T-helper 2 cell treated with Interferon-gamma antibody and Interleukin-4, amounts not matched to agents 5 μg/mL and 100 μg/mL, for 36 hours (primary cell): ENCODE measurements around the gene HEG1.

Experiments
- DNase-seq: peaks from one replicate; pipeline ENCODE4 v3.0.0; 2021; ENCODE audit warnings: low spot score
- H3K27ac Mint-ChIP-seq: one replicate; pipeline ENCODE4 v1.8.0; 2021; ENCODE audit warnings: mild to moderate bottlenecking, mixed read lengths
- H3K27me3 Mint-ChIP-seq: one replicate; pipeline ENCODE4 v1.8.0; 2021; ENCODE audit warnings: low read depth, mixed read lengths
- H3K36me3 Mint-ChIP-seq: one replicate; pipeline ENCODE4 v1.8.0; 2021; ENCODE audit warnings: low read depth, mixed read lengths
- H3K4me1 Mint-ChIP-seq: one replicate; pipeline ENCODE4 v1.8.0; 2021; ENCODE audit warnings: low read depth, mixed read lengths
- H3K4me3 Mint-ChIP-seq: one replicate; pipeline ENCODE4 v1.8.0; 2022; ENCODE audit warnings: mild to moderate bottlenecking, moderate library complexity, mixed read lengths
- H3K9me3 Mint-ChIP-seq: one replicate; pipeline ENCODE4 v1.8.0; 2021; ENCODE audit warnings: mixed read lengths

HEG1 gene

DNA sequence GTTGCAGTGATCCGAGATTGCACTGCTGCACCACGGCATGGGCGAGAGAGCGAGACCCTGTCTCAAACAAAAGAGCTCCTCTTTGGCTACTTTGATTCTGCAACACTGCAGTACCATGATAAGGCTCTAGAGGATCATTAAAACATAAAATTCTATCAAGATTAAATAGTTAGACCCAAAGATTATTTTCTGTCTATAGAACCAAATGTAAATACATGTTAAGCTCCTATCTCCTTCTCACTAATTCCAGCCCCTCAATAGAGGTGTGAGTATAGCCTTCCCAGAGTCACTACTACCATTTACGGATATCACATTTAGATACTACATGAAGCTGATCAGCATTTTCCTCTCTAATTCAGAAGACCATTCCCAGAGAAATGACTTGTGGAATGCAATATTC is 116.9 kb downstream of the HEG1 start:
- Mint-ChIP-seq H3K9me3 (no peaks in the 10 kb centered on the region), H3K4me3 (no peak overlapping the region), H3K4me1 (no peaks in the 10 kb centered on the region), H3K27ac (no peak overlapping the region), H3K36me3 (no peaks in the 10 kb centered on the region), H3K27me3 (peaks cover 20% of the 10 kb centered on the region)
- DNase-seq: no peak

DNA sequence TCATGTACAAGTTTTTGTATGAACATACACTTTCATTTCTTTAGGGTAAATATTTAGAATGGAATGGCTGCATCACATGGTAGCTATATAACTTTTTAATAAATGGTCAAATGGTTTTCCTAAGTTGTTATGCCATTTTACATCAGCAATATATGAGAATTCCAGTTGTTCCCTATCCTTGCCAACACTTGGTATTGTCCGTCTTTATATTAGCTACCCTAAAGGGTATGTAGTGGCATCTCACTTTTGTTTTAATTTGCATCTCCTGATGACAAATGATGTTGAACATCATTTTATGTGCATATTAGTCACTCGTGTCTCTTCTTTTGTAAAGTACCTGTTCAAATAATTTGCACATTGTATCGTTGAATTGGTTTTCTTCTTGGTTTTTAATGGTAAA is 118.7 kb downstream of the HEG1 start:
- Mint-ChIP-seq H3K27me3 (peaks cover 31% of the 10 kb centered on the region), H3K4me3 (no peak overlapping the region), H3K9me3 (no peaks in the 10 kb centered on the region), H3K36me3 (no peaks in the 10 kb centered on the region), H3K27ac (no peak overlapping the region), H3K4me1 (no peaks in the 10 kb centered on the region)
- DNase-seq: no peak

DNA sequence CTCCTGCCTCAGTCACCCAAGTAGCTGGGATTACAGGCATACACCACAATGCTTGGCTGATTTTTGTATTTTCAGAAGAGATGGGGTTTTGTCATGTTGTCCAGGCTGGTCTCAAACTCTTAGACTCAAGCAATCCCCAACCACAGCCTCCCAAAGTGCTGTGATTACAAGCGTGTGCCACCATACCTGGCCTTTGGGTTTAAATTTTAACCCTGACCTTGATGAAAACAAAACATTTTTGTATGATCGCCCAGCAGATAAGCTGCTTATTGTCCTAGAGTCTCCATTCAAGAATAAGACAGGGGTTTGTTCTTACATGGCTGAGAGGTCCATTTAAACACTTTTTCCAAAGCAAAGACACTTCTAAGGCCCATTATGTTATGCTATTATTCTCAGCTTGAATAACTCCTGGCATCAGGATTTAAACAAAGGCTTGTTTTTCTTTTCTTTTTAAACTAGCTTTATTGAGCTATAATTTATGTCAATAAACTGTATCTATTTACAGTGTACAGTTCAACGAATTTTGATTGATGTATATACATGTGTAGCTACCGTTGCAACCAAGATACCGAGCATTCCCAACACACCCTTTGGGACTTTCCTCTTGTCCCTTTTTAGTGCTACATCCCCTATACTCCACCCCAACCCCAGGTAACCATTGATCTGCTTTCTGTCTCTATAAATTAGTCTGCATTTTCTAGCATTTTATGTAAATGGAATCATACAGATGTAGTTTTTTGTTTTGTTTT is 119.8 kb downstream of the HEG1 start:
- no peak overlapping the region for H3K27ac Mint-ChIP-seq

DNA sequence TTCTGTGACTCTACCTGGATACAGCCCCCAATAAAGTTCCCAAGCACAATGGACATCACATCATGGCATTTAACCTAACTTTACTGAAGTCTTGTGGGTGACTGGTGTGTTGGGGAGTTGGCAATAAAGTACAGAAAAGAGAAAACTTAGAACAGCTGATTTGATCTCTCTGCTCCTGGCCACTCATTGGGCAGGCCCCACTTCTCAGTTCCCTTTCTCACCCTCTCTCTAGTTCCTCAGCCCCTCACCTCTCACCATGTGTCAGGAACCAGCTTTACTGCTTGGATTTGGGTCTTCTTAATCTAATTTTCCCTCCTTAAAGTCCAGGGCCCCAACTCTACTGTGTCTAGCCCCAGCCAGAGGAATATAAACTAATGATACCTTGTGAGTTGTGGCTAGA is 120.5 kb downstream of the HEG1 start:
- no peaks in the 10 kb centered on the region for H3K9me3 Mint-ChIP-seq

More for the DNA sequence above, 119.8 kb downstream of the HEG1 start:
- Mint-ChIP-seq H3K27me3 (peaks cover 31% of the 10 kb centered on the region), H3K4me1 (no peaks in the 10 kb centered on the region), H3K9me3 (no peaks in the 10 kb centered on the region), H3K4me3 (no peak overlapping the region), H3K36me3 (no peaks in the 10 kb centered on the region)
- DNase-seq: no peak

DNA sequence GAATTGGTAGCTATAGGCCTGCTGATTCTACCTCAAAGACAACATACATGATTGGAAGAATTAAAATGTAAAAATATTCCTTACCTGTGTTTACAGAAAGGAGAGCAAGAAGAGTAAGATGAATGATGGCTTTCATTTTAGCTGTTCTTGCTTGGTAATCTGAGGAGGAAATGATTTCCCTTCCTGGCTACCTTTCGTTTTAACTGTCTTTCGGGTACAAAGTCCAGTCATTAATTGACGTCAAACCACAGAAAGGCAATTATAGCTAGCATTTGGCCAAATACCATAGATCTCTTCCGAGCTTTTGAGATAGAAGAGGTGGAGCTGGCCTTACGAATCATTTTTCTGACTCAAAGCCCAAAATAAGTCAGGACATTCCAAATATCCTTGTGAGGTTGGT is 121.2 kb downstream of the HEG1 start, which contains the start of gene MUC13:
TSS of gene MUC13 (minus strand) at position 175 of the 400 bp plus-strand sequence. CDS start at position 136, 39 bp downstream.
- H3K4me1 Mint-ChIP-seq: no peaks in the 10 kb centered on the region

More for the DNA sequence above, 120.5 kb downstream of the HEG1 start:
- H3K4me1 Mint-ChIP-seq: no peaks in the 10 kb centered on the region
- no peak overlapping the region for H3K4me3 Mint-ChIP-seq
- peaks cover 36% of the 10 kb centered on the region for H3K27me3 Mint-ChIP-seq
- no peak overlapping the region for H3K27ac Mint-ChIP-seq
- no peaks in the 10 kb centered on the region for H3K36me3 Mint-ChIP-seq
- no peak for DNase-seq

DNA sequence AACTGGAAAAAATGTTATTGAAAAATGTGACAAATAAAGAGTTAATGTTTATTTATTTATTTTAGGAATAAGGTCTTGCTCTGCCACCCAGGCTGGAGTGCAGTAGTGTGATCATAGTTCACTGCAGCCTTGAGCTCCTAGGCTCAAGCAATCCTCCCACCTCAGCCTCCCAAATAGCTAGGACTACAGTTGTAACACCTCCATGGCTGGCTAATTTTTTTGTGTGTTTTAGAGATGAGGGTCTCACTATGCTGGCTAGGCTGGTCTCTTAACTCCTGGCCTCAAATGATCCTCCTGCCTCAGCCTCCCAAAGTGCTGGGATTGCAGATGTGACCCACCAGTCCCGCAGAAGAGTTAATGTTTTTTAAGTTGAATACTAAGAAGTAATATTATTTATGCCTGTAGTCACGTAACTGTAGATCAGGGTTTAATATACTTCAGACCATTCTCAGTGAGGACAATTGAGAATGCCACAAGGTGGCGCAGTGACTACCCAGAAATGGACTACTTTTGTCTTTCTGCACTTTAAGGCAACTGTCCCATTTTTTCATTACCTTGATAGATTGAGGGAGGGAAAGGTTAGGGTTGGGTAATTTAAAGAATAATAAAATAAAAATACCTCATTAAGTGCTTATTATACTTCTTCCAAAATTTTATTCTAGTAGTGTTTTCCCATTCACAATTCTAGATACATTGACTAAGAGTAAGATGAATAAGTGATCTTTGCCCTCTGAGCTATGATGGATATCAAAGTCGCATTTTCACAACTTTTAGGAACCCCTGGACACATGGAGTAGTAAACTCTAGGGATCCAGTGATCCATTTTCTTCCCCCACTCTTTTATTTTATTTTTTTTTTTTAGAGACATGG is 127.2 kb downstream of the HEG1 start:
- no peaks in the 10 kb centered on the region for H3K36me3 Mint-ChIP-seq
- no peak overlapping the region for H3K27ac Mint-ChIP-seq
- DNase-seq: peak; percentile 34
- no peak overlapping the region for H3K4me3 Mint-ChIP-seq
- peaks cover 65% of the 10 kb centered on the region for H3K27me3 Mint-ChIP-seq
- H3K9me3 Mint-ChIP-seq: no peaks in the 10 kb centered on the region
- H3K4me1 Mint-ChIP-seq: peaks cover 3% of the 10 kb centered on the region

More for the DNA sequence above, 121.2 kb downstream of the HEG1 start, which contains the start of gene MUC13:
- Mint-ChIP-seq H3K27ac (no peak within 1 kb of the TSS), H3K36me3 (no peaks in the 10 kb centered on the region), H3K9me3 (no peaks in the 10 kb centered on the region), H3K4me3 (no peak within 1 kb of the TSS), H3K27me3 (peaks cover 37% of the 10 kb centered on the region)
- DNase-seq: no peak

DNA sequence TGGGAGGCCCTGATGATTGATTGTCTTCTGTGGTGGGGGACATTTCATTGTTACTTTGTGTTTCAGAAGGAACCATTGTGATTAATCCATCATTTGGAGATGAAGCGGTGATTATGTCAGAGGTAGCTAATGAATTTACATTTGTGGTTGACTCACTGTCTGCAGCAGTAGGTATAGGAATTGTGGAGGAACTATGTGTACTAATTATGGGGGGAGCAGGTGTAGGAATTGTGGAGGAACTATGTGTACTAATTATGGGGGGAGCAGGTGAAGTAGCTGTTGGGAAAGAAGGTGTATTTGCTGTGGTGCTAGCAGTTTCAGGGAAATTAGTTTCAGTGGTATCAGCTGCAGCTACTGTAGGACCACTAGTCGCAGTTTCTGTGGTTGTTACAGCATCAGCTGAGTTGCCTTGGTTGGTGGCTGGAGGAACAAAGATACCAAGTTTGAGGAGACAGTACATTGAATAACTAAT is 128.2 kb downstream of the HEG1 start:
- Mint-ChIP-seq H3K4me3 (no peak overlapping the region), H3K9me3 (no peaks in the 10 kb centered on the region), H3K27ac (no peak overlapping the region), H3K36me3 (no peaks in the 10 kb centered on the region), H3K4me1 (peaks cover 3% of the 10 kb centered on the region), H3K27me3 (peaks cover 66% of the 10 kb centered on the region)
- no peak for DNase-seq

DNA sequence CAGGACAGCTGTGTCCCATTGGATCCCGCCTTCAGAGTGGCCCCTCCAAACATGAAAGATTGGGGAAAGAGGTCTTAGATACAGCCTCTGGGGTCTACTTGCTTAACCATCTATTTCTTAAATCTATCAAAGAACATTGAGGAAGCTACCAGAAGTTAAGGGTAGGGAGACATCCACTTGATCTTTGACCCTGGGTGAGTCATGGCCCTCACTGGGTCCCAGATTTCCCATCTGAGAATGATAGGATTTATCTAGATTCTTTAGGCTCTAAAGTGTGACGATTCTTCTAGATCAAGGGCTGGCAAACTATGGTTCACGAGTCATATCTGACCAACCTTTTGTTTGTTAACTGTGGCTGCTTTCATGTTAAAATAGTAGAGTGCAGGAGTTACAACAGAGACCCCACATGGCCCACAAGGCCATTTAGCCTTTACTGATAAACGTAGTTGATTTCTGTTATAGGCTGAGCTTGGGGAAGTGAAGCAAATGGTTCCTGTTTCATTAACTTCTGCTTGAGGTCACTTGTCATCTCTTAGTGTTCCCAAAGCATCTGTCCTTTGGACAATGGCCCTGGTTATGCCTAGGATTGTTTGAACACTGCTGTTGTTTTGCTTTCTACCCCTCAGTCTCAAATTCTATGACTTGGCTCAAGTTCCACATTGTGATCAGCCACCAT is 129.2 kb downstream of the HEG1 start:
- DNase-seq: no peak
- Mint-ChIP-seq H3K4me3 (no peak overlapping the region), H3K36me3 (no peaks in the 10 kb centered on the region), H3K4me1 (peaks cover 3% of the 10 kb centered on the region), H3K27me3 (peaks cover 66% of the 10 kb centered on the region), H3K9me3 (no peaks in the 10 kb centered on the region), H3K27ac (no peak overlapping the region)

DNA sequence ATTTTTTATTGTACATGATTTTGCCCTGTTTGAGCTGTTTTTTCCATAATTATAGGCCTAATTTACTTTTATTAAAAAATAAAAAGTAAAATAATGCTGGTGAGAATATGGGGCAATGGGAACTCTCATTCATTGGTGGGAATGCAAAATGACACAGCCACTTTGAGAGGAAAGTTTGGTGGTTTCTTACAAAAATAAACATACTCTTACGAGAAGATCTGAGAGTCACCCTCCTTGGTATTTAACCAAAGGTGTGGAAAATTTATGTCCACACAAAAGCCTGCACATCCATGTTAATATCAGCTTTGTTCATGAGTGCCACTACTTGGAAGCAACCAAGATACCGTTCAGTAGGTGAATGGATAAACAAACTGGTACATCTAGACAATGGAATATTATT is 131.1 kb downstream of the HEG1 start:
- peaks cover 58% of the 10 kb centered on the region for H3K27me3 Mint-ChIP-seq
- no peaks in the 10 kb centered on the region for H3K36me3 Mint-ChIP-seq
- no peak for DNase-seq
- H3K9me3 Mint-ChIP-seq: no peaks in the 10 kb centered on the region
- peaks cover 3% of the 10 kb centered on the region for H3K4me1 Mint-ChIP-seq
- H3K27ac Mint-ChIP-seq: no peak overlapping the region
- no peak overlapping the region for H3K4me3 Mint-ChIP-seq

DNA sequence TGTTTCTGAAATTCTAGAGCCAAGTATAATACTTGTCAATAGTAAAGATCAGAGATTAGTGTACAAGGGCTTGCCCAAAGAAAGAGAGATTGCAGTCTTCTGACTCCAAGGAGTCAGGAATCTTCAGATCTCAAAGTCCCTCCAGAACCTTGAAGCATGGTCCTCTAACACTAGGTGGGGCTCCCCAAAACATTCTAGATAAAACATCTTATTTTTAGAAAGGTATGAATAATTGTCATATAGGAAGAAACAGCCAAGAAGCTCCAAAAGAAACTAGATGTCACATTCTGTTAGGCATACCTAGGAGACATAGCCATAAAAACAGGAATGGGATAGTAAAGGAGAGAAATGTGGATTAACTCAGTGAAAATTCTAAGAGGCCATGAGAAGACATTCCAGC is 132.0 kb downstream of the HEG1 start:
- peaks cover 3% of the 10 kb centered on the region for H3K4me1 Mint-ChIP-seq
- H3K4me3 Mint-ChIP-seq: no peak overlapping the region
- no peak for DNase-seq
- H3K9me3 Mint-ChIP-seq: no peaks in the 10 kb centered on the region
- no peaks in the 10 kb centered on the region for H3K36me3 Mint-ChIP-seq
- H3K27ac Mint-ChIP-seq: no peak overlapping the region
- peaks cover 52% of the 10 kb centered on the region for H3K27me3 Mint-ChIP-seq

DNA sequence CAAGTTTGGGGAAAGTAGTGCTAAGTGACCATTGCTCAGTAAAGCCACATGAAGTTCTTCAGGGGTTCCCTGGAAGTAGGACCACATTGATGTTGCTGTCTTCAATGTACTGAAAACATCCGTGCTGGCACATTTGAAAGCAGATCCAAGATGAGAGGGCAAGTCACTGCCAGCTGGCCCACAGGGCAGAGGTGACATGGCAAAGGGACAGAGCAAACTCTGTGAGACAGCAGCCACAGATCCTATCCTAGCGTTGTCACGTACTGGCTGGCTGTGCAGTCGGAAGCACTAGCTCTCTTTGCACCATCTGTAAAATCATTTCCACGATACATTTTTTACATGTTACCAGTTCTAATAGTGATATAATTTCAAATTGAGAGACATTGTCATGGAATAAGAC is 135.1 kb downstream of the HEG1 start:
- H3K4me1 Mint-ChIP-seq: no peaks in the 10 kb centered on the region
- DNase-seq: no peak
- no peak overlapping the region for H3K4me3 Mint-ChIP-seq
- H3K9me3 Mint-ChIP-seq: no peaks in the 10 kb centered on the region
- H3K36me3 Mint-ChIP-seq: no peaks in the 10 kb centered on the region
- no peak overlapping the region for H3K27ac Mint-ChIP-seq
- H3K27me3 Mint-ChIP-seq: peaks cover 32% of the 10 kb centered on the region

DNA sequence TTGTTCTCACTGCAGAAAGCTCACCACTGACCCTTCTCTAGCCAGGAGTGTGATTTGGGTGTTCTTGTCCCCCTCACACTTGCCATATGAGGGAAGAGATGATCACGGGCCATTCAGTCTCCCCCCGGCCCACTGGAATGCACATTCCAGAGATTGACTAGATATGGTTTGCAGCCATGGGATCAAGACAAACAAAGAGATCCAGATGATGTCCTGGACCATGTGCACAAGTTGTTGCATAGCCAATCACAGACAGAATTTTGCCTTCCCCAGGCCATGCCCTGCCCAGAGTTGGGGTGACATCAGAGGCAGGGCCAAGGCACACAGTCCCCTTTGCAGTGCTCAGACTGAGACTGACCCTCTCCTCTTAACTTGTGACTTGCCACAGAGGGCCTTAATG is 136.0 kb downstream of the HEG1 start:
- no peak overlapping the region for H3K4me3 Mint-ChIP-seq

DNA sequence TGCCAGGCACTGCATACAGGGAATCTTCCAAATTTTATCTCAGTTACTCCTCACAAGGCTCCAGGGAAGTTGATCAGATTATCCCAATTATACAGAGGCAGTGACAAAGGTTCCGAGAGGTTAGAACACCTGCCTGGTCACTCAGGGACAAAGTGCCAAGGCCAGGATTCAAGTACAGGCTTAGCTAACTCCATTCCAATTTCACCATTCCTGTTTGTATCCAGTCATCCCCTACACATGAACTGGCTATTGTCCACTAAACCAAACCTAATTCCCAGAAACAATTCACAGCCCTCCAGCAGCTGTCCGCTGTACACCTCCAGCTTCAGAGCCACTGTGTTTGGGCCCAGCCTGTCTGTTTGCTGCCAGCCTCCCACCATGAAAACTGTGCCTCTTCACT is 137.3 kb downstream of the HEG1 start:
- DNase-seq: no peak
- H3K4me3 Mint-ChIP-seq: no peak overlapping the region
- peaks cover 18% of the 10 kb centered on the region for H3K27me3 Mint-ChIP-seq
- no peaks in the 10 kb centered on the region for H3K9me3 Mint-ChIP-seq
- H3K36me3 Mint-ChIP-seq: no peaks in the 10 kb centered on the region
- no peak overlapping the region for H3K27ac Mint-ChIP-seq
- no peaks in the 10 kb centered on the region for H3K4me1 Mint-ChIP-seq

More for the DNA sequence above, 136.0 kb downstream of the HEG1 start:
- H3K9me3 Mint-ChIP-seq: no peaks in the 10 kb centered on the region
- no peaks in the 10 kb centered on the region for H3K4me1 Mint-ChIP-seq
- H3K27me3 Mint-ChIP-seq: peaks cover 28% of the 10 kb centered on the region
- no peaks in the 10 kb centered on the region for H3K36me3 Mint-ChIP-seq
- no peak for DNase-seq
- no peak overlapping the region for H3K27ac Mint-ChIP-seq
